D721Med (cell line): ENCODE data around the gene PTGER3.
"Not testable (repeated sequence)": the region's sequence is repeated elsewhere in the genome, so short reads cannot be mapped to it uniquely, and the experiment has no call there.

Source experiments
- DNase-seq: peaks from one replicate; pipeline ENCODE4 v3.0.0; 2011; ENCODE audit warnings: low spot score; ENCODE audit not compliant: insufficient read length
- FAIRE-seq: peaks from 2 replicates; lab custom pipeline; 2011; peaks lifted over from hg19 to GRCh38; lab: Jason Lieb, UNC
- CTCF ChIP-seq: IDR thresholded peaks from 2 replicates; pipeline ENCODE4 v1.5.1; 2012; ENCODE audit warnings: mild to moderate bottlenecking, control low read depth; ENCODE audit not compliant: insufficient read depth; ENCODE audit errors: missing control alignments

Gene PTGER3

GRCh38 chr1:70990469-70991253 is 57.0 kb downstream of the PTGER3 start:
- TF ChIP-seq CTCF = no peak
- no peak for FAIRE-seq
- DNase-seq = no peak

GRCh38 chr1:70987497-70987896 is 60.1 kb downstream of the PTGER3 start:
- no peak for FAIRE-seq

GRCh38 chr1:70985776-70986225 is 61.8 kb downstream of the PTGER3 start:
- not testable (repeated sequence) for FAIRE-seq, DNase-seq

More at GRCh38 chr1:70987497-70987896, 60.1 kb downstream of the PTGER3 start:
- TF ChIP-seq CTCF = no peak
- DNase-seq = no peak

- not testable (repeated sequence) for FAIRE-seq, DNase-seq
Observed at GRCh38 chr1:70985278-70985677, 62.3 kb downstream of the PTGER3 start.

- no peak for FAIRE-seq
- no peak for TF ChIP-seq CTCF
- DNase-seq = no peak
Observed at GRCh38 chr1:70980361-70980760, 67.3 kb downstream of the PTGER3 start.

- DNase-seq = no peak
- TF ChIP-seq CTCF = no peak
- no peak for FAIRE-seq
Observed at GRCh38 chr1:70979881-70980280, 67.7 kb downstream of the PTGER3 start.

GRCh38 chr1:70979313-70979712 is 68.3 kb downstream of the PTGER3 start:
- TF ChIP-seq CTCF = no peak
- FAIRE-seq = no peak
- DNase-seq = no peak

- no peak for DNase-seq
- no peak for FAIRE-seq
- no peak for TF ChIP-seq CTCF
Observed at GRCh38 chr1:70978623-70979022, 69.0 kb downstream of the PTGER3 start.
